Measurements from ENCODE around the gene ZNF84.

The ZNF84 gene

GRCh38 chr12:133037207-133038005 is at the start of gene ZNF84:
ZNF84 (plus strand) TSS chr12:133037509; CDS start chr12:133041468, 3,959 bp downstream.
- peak; percentile 98 for DNase-seq

DNA sequence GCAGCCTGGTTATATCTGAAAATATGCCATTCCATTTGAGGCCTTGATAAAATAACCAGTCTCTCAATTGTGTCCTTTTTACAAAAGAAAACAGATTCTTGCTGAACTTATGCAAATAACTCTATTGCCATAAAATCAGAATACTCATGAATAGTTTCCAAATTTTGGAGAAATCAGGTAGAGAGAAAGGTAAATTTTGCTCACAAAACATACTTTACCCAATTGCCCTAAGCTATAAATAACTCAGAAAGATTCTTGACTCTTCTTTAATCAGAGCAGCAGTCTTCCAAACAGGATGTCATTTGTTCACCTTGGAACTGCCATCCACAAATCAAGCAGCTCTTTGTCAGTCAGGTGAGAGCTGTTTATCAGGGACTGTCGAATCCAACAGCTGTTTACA is 38.6 kb upstream of the ZNF84 start:
- DNase-seq, result no peak

- DNase-seq, result no peak
Observed at GRCh38 chr12:133010657-133011297, 26.5 kb upstream of the ZNF84 start.

DNA sequence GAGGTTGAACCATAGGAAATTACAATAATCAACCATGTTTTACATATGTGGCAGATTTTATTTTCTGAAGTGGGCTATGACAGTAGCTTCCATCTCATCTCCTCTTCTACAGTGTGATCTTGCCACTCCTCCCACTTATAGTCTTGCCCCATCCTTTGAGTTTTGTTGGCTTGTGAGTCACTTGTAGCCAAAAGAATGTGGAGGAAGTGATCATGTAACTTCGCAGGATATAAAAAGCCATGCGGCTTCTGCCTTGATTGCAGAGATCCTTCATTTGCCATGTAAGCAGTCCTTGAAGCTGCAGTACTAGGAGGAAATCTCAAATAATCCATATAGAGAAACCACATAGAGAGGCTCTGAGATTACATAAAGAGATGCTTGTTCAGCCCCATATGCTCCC is 13.7 kb upstream of the ZNF84 start:
- no peak for DNase-seq

DNA sequence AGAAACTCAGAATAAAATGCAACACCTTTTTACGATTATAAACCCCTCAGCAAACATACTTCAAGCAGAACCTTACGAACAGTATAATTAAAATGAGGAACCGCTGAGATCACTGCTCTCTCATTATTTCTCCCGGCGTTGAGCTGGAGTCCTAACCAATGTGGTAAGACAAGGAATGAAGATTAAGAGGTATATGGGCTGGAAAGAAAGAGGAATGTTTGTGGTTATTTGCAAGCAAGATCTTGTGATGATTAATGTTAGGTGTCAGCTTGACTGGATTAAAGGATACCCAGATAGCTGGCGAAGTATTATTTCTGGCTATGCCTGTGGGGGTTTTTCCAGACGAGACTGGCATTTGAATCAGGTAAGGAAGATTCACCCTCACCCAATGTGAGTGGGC is 10.3 kb upstream of the ZNF84 start:
- DNase-seq, result no peak

DNA sequence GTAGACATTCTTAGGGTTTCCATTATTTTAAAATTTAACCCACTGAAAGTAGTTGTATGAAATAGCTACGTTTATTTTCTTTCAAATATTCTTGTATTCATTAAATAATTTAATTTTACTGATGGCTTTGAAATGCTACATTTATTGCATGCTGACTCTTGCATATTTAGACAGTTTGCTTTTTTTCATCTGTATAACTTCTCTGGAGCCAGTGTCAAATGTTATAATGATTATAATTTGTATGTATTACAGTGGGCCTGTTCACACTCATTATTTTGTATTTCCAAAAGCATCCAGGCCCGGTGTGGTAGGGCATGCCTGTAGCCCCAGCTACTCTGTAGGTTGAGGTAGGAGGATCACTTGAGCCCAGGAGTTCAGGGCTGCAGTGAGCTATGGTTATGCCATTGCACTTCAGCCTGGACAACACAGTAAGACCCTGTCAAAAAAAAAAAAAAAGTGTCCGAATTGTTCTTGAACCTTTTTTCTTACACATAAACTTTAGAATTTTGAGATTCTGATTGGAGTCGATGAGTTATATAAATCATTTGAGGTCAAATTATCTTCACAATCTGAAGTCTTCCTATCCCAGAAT is 905 bp downstream of the ZNF84 start:
- DNase-seq, result no peak

GRCh38 chr12:133046698-133047097 is 9.4 kb downstream of the ZNF84 start:
- no peak for DNase-seq

DNA sequence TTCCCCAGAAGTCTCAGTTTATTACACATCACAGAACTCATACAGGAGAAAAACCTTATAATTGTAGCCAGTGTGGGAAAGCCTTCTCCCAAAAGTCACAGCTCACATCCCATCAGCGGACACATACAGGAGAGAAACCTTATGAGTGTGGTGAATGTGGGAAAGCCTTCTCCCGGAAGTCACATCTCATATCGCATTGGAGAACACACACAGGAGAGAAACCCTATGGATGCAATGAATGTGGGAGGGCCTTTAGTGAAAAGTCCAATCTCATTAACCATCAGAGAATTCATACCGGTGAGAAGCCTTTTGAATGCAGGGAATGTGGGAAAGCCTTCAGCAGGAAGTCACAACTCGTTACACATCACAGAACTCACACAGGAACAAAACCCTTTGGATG is 20.1 kb downstream of the ZNF84 start:
- DNase-seq, result no peak

GRCh38 chr12:133058203-133059113 is 21.1 kb downstream of the ZNF84 start:
- DNase-seq, result no peak

DNA sequence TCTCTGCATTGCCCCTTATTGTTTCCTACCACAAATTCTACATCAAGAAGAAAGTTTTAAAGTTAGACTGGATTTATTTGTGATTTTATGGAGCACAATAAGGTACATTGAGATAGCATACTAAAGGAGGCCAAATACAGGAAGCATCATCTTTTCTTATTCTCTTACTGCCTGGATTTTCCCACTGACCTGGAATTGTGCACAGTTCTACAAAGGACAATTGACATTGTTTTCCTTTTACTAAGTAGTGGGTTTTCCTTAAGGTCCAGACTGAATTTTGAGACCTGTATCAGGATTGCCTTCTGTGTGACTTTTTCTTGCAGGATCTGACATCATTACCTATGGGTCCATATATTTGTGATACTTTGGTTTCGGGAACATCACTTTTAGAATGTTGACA is 24.6 kb downstream of the ZNF84 start:
- DNase-seq, result no peak

GRCh38 chr12:133063556-133063955 is 26.2 kb downstream of the ZNF84 start:
- DNase-seq, result no peak

DNA sequence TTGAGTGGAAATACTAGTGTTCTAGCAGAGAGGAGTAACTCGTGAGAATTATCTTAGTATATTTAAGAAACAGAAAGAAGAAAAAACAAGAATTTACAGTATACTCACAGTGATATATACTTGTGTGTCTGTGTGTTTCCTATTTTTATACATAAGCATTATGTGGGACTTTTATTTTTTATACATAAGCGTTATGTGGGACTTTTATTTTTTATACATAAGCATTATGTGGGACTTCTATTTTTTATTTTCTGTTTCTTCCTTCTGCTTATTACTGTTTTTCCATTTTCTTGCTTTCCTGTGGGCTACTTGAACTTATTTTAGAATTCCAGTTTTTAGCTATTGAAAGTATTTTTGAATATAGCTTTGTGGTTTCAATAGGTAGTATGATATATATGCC is 36.5 kb downstream of the ZNF84 start:
- no peak for DNase-seq

- DNase-seq, result peak; percentile 99
Observed at GRCh38 chr12:133080026-133080367, 42.7 kb downstream of the ZNF84 start.

DNA sequence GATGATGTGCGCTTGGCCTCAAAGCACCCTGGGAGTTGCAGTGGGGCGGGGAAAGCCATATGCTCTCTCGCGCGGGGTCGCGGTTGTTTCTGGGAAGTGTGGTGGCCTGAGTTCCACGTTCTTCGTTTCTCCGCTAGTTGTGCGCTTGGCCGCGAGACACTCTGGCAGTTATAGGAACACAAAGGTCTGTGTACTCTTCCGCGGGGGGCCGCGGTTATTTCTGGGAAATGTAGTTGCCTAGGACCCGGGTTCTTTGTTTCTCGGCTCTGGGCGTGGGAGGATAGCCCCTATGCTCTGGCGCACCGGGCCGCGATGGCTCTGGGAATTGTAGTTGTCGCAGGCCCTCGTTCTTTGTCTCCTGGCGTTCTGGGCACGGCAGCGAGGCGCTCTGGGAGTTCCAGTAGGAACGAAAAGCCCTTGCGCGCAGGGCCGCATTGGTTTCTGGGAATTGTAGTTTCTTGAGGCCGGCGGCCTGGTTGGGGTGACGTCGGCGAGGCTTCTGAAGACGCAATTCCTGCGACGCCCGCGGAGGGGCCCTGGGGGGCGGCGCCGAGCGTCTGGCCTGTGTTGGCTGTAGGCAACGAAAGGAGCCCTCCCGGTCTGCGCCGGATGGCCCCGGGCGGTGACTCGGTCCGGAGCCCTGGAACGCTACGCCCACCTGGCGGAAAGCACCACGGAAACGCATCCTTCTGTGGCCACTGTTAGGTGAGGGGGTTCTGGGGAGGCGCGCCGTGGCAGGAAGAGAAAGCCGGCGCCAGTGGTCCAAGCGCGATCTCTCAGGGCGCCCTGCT is 43.3 kb downstream of the ZNF84 start, which contains the start of gene ZNF140:
ZNF140 (plus strand) TSS at position 556 of the 791 bp plus-strand sequence. CDS start 398 bp downstream, outside the sequence.
- DNase-seq, result peak; percentile 97

DNA sequence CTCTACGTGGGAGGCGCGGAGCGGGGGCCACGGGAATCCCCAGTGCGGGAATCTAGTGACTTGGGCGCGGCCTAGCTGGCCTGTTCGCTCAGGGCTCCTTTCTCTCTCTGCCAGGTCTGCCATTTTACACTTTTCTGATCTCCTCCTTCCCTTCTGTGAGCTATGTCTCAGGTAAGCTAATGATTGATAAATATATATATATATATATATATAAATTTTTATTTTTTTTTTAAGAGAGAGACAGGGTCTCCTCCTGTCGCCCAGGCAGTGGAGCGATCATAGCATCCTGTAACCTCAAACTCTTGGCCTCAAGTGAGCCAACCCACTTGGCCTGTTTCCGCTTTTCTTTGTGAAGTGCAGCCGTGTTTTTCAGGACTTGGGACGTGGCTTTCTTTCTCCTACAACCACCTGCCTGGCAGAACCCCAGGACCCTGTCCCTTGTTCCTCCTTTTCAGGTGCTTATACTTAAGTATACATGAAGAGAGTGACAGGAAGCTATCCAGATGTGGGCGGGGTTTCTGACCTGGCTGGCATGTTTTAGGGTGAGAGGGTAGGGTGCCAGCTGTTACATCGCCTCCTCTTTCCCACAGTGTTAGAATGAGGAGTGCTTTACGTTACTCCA is 44.0 kb downstream of the ZNF84 start:
- no peak for DNase-seq

DNA sequence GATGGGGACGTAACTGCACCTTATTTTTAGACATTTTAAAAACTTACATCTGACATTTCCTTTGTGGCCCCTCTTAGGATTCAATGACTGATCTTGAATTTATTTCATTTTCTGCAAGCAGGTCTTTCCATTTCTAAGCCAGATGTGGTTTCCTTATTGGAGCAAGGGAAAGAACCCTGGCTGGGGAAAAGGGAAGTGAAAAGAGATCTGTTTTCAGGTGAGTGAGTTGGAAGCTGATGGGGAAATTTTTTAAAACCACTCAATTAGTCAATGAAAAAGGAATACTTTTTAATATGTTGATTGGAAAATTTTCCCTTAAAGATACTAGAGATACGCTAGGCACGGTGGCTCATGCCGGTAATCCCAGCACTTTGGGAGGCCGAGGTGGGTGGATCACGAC is 46.0 kb downstream of the ZNF84 start:
- no peak for DNase-seq

- no peak for DNase-seq
Observed at GRCh38 chr12:133105620-133106019, 68.3 kb downstream of the ZNF84 start.

DNA sequence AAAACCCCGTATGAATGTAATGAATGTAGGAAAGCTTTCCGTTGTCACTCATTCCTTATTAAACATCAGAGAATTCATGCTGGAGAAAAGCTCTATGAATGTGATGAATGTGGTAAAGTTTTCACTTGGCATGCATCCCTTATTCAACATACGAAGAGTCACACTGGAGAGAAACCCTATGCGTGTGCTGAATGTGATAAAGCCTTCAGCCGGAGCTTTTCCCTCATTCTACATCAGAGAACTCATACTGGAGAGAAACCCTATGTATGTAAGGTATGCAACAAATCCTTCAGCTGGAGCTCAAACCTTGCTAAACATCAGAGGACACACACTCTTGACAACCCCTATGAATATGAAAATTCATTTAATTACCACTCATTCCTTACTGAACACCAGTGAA is 68.9 kb downstream of the ZNF84 start:
- no peak for DNase-seq

- no peak for DNase-seq
Observed at GRCh38 chr12:133107121-133107520, 69.8 kb downstream of the ZNF84 start.

- DNase-seq, result no peak
Observed at GRCh38 chr12:133108150-133108549, 70.8 kb downstream of the ZNF84 start.
